HFF-Myc (cell line): ENCODE data around the gene LIN37.

Experiments
- DNase-seq: peaks from one replicate; pipeline ENCODE4 v3.0.0-alpha.2; 2011; ENCODE audit warnings: low read depth; ENCODE audit errors: extremely low read depth
- H3K4me3 ChIP-seq: replicated peaks from 2 replicates; pipeline ENCODE4 v1.5.1; 2011; ENCODE audit warnings: low read depth, mild to moderate bottlenecking, control low read depth, low read length
- TF ChIP-seq, protein P1 (sequence below): IDR thresholded peaks from 2 replicates; pipeline ENCODE4 v1.5.1; 2012; ENCODE audit warnings: mild to moderate bottlenecking, low read depth, low read length, control low read depth; ENCODE audit errors: missing control alignments

Gene LIN37

DNA sequence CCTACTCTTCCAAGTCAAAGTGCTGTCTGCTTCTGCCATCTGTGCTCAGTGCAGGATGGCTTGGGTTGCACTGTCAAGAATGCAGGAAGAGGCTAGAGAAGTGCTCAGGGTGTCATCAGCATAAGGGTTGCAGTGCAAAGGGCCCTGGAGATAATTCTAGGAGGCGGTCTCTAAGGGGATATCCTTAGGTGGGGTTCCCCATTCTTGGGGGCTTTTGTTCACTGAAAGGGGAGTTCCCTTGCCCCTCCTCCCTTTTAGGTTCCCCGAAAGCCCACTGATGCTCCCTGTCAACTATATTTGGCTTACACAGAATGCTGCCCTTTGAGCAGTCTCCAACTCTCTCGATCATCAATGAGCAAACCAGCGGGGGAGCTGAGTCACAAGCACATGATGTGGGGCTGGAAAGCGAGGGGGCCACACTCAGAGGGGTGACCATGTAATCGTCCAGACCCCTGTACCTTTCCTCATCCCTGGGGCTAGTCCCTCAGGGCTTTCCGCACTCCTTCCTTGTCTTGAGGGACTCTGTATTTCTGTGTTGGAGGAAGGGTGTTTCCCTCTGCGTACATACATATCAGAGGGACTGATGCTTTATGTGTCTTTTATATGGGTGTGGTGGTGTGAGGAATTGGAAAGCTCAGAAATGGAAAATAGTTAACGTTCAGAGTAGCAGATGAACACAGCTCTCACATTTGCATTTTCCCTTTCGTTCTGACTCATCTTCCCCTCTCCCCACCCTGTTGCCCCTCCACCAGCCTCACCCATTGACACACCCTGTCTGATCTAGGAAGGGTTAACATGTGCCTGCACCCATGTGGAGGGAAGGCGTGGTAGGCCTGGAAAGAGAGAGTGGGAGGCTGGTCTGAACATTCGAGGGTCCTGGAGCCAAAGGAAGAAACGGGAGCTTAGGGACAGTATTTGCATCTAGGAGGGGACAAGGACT is 37.3 kb upstream of the LIN37 start:
- no peak overlapping the region for H3K4me3 ChIP-seq
- TF ChIP-seq, protein P1, sequence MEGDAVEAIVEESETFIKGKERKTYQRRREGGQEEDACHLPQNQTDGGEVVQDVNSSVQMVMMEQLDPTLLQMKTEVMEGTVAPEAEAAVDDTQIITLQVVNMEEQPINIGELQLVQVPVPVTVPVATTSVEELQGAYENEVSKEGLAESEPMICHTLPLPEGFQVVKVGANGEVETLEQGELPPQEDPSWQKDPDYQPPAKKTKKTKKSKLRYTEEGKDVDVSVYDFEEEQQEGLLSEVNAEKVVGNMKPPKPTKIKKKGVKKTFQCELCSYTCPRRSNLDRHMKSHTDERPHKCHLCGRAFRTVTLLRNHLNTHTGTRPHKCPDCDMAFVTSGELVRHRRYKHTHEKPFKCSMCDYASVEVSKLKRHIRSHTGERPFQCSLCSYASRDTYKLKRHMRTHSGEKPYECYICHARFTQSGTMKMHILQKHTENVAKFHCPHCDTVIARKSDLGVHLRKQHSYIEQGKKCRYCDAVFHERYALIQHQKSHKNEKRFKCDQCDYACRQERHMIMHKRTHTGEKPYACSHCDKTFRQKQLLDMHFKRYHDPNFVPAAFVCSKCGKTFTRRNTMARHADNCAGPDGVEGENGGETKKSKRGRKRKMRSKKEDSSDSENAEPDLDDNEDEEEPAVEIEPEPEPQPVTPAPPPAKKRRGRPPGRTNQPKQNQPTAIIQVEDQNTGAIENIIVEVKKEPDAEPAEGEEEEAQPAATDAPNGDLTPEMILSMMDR, result no peak
- no peak for DNase-seq

DNA sequence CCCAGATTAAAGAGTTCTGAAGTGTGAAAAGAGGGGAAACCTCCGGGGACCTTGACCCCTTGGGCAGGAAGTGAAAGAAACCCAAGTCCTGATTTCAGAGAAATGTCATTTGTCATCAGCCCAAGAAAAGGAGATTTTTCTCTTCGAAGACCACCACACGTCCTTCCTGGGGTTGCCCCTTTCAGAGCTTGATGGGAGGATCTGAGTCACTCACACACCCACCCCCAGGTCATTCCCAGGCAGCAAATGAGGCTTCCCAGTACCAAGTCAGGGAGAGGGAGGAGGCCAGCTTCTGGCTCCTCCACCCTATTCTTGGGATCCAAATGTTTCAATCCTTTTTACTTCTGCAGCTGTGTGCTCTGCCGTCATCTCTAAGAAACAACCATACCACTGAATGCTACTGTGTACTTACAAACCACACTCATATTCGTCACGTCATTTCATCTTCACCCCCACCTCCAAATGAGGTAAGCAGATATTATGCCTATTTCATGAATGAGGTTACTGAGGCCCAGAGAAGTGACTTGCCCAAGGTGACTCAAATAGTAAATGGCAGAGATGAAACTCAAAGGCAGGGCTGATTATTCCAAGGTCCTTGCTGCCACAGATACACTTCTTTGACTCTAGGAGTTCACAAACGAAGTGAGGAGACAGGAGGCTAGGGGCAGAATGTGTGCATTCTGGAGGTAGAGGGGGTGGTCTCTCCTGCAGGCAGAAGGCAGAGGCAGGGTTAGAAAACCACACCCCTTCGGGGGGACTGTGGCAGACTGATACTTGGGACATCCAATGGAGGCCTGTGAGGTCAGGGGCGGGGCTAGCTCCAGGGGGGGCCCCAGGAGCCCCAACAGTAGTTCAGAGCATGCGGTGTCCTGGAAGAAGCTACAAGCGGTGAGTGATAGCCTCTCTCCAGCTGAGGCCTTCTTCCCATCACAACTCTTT is 35.5 kb upstream of the LIN37 start:
- DNase-seq, result no peak
- no peak overlapping the region for H3K4me3 ChIP-seq
- TF ChIP-seq, protein P1, result no peak

DNA sequence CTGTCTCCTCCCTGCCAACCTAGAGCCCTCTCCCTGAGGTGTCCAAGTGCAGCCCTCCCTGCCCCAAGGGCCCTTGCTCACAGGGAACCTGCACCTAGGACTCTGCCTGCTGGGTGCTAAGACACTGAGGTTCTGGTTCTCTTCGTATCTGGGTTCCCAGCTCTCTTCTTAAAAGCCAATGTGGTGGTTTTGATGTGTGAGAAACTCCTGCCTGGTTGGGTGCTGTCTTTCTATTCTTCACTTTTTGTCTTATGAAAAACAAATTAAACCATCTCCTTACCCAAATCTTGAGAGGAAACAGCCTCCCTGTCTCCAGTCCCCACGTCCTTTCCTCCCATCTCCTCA is 34.9 kb upstream of the LIN37 start:
- TF ChIP-seq, protein P1, result no peak
- H3K4me3 ChIP-seq, result no peak overlapping the region

DNA sequence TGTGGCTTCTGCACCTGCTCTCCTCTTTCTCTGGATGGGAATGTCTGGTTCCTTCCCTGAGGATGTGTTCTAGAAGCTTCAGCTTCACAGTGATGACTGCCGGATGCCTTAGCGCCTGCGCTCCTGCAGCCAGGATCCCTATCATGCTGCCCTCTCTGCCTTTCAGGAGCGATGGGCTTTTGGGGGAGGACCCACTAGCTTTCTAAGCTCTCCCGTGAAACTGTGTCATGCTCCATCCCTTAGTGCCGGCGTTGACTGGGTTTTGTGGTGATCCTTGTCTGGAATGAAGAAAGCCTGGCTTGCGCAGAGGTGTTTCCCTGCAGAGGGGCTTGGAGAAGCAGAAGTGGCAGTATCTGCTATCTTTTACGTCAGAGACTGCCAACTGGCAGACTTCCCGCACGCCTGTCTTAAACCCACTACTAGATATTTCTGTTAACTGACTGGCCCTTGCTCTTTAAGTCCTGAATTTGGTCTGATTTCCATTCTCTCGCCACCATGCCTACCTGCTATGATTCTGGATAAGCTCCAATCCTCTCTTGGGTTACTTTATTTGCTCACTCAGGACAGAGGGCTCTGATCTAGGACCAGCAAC is 34.4 kb upstream of the LIN37 start:
- no peak overlapping the region for H3K4me3 ChIP-seq
- no peak for DNase-seq
- TF ChIP-seq, protein P1, result no peak

More for the DNA sequence above, 34.9 kb upstream of the LIN37 start:
- DNase-seq, result no peak

DNA sequence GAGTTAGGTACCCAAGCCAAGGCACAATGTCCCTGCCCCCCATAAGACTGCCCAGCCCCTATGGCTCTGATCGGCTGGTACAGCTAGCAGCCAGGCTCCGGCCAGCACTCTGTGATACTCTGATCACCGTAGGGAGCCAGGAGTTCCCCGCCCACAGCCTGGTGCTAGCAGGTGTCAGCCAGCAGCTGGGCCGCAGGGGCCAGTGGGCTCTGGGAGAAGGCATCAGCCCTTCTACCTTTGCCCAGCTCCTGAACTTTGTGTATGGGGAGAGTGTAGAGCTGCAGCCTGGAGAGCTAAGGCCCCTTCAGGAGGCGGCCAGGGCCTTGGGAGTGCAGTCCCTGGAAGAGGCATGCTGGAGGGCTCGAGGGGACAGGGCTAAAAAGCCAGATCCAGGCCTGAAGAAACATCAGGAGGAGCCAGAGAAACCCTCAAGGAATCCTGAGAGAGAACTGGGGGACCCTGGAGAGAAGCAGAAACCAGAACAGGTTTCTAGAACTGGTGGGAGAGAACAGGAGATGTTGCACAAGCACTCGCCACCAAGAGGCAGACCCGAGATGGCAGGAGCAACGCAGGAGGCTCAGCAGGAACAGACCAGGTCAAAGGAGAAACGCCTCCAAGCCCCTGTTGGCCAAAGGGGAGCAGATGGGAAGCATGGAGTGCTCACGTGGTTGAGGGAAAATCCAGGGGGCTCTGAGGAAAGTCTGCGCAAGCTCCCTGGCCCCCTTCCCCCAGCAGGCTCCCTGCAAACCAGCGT is 33.6 kb upstream of the LIN37 start:
- DNase-seq, result no peak
- TF ChIP-seq, protein P1, result no peak
- no peak overlapping the region for H3K4me3 ChIP-seq

DNA sequence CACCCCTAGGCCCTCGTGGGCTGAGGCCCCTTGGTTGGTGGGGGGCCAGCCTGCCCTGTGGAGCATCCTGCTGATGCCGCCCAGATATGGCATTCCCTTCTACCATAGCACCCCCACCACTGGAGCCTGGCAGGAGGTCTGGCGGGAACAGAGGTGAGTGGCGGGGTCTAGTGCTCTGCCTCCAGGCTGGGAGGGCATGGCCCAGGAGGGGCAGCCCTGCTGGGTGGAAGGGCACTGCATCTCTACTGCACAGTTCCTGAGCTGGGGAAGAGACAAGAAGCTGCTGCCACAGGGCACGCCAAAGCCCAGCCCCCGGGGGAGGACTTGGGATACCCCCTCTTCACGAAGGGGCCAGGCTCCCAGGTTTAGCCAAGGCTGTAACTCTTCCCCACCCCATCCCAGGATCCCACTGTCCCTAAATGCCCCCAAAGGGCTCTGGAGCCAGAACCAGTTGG is 33.0 kb upstream of the LIN37 start:
- H3K4me3 ChIP-seq, result peak overlapping the region; percentile 84
- DNase-seq, result no peak
- TF ChIP-seq, protein P1, result no peak
